ENCODE results near the gene UBR4.

The UBR4 gene

GRCh38 chr1:19034721-19035120 lies 175.3 kb downstream of the UBR4 start:
- H3K27ac ChIP-seq, result no peak overlapping the region
- TF ChIP-seq CTCF (conservative IDR thresholded peaks at IDR 0.05), result no peak

- no peak overlapping the region for H3K27ac ChIP-seq
- no peak for TF ChIP-seq CTCF (conservative IDR thresholded peaks at IDR 0.05)
These were observed 176.0 kb downstream of the UBR4 start for GRCh38 chr1:19033926-19034680.

- H3K27ac ChIP-seq, result no peak overlapping the region
- TF ChIP-seq CTCF (conservative IDR thresholded peaks at IDR 0.05), result no peak
These were observed 176.6 kb downstream of the UBR4 start for GRCh38 chr1:19033515-19033839.

GRCh38 chr1:19032701-19033514 lies 177.2 kb downstream of the UBR4 start:
- H3K27ac ChIP-seq, result no peak overlapping the region
- no peak for TF ChIP-seq CTCF (conservative IDR thresholded peaks at IDR 0.05)

- no peak overlapping the region for H3K27ac ChIP-seq
- TF ChIP-seq CTCF (conservative IDR thresholded peaks at IDR 0.05), result no peak
These were observed 177.7 kb downstream of the UBR4 start for GRCh38 chr1:19032413-19032695.

GRCh38 chr1:19029191-19030085 lies 180.6 kb downstream of the UBR4 start:
- TF ChIP-seq CTCF (conservative IDR thresholded peaks at IDR 0.05), result no peak
- H3K27ac ChIP-seq, result no peak overlapping the region

GRCh38 chr1:19028546-19029129 lies 181.4 kb downstream of the UBR4 start:
- no peak for TF ChIP-seq CTCF (conservative IDR thresholded peaks at IDR 0.05)

More at GRCh38 chr1:19028546-19029129, 181.4 kb downstream of the UBR4 start:
- no peak overlapping the region for H3K27ac ChIP-seq

All from VCaP (cell line).